H1 (cell line): ENCODE measurements around the gene PTK6. TPM values are rescaled to one million over a fixed set of nuclear protein-coding genes. Genes with fewer than 3 reads are reported as not detected.
A peak's percentile ranks its signal among the peaks of the same experiment; 100 is the strongest.

Source experiments
- CTCF ChIA-PET: fragments of 300-600 bp; sonication (Branson Sonifier 250); formaldehyde crosslinking; loops from one replicate; lab custom pipeline; 2021; ENCODE audit not compliant: partially characterized antibody; lab: Charles Lee
- POLR2A ChIA-PET: fragments of 300-600 bp; sonication (Branson Sonifier 250); formaldehyde crosslinking; loops from one replicate; lab custom pipeline; 2021; ENCODE audit warnings: inconsistent platforms; ENCODE audit not compliant: partially characterized antibody; lab: Charles Lee
- DNase-seq, 2 experiments: peaks; one replicate each; pipeline versions ENCODE4 v3.0.0 to v3.0.0-alpha.2; 2010 to 2022; ENCODE audit warnings: low spot score in 2 of 2, low read depth in 1 of 2, mixed read lengths in 1 of 2
- FAIRE-seq: peaks from 2 replicates; lab custom pipeline; 2011; peaks lifted over from hg19 to GRCh38; lab: Jason Lieb, UNC
- H2AFZ ChIP-seq: 2 replicates; pipeline ENCODE4 v1.8.1; 2012; ENCODE audit warnings: low read length, inconsistent platforms
- H2AK5ac ChIP-seq: 2 replicates; pipeline ENCODE4 v1.6.1; 2013; ENCODE audit warnings: low read depth, low read length
- H2BK120ac ChIP-seq: replicated peaks from 2 replicates; pipeline ENCODE3; 2013; ENCODE audit warnings: low read depth, low read length, inconsistent platforms
- H2BK12ac ChIP-seq: 2 replicates; pipeline ENCODE4 v1.6.1; 2013; ENCODE audit warnings: low read depth, low read length
- H2BK15ac ChIP-seq: 2 replicates; pipeline ENCODE4 v1.6.1; 2013; ENCODE audit warnings: low read length
- H2BK20ac ChIP-seq: 2 replicates; pipeline ENCODE4 v1.6.1; 2013; ENCODE audit warnings: low read length
- H2BK5ac ChIP-seq: 2 replicates; pipeline ENCODE4 v1.6.1; 2013; ENCODE audit warnings: low read depth, low read length
- H3K14ac ChIP-seq: 2 replicates; pipeline ENCODE4 v1.6.1; 2013; ENCODE audit warnings: inconsistent platforms; ENCODE audit not compliant: insufficient read length
- H3K18ac ChIP-seq: 2 replicates; pipeline ENCODE4 v1.6.1; 2013; ENCODE audit warnings: low read length; ENCODE audit errors: extremely low read depth
- H3K23ac ChIP-seq: 2 replicates; pipeline ENCODE4 v1.6.1; 2013; ENCODE audit warnings: inconsistent platforms; ENCODE audit not compliant: insufficient read length
- H3K23me2 ChIP-seq: 2 replicates; pipeline ENCODE4 v1.6.1; 2013; ENCODE audit warnings: low read depth, low read length
- H3K27ac ChIP-seq: 2 replicates; pipeline ENCODE4 v1.6.1; 2011; ENCODE audit warnings: low read depth, low read length, inconsistent platforms
- H3K27me3 ChIP-seq, 4 experiments: replicated peaks in 1 of 4; 1 replicate in 1 of 4; 2 replicates in 3 of 4; pipeline versions ENCODE4 v1.6.1 to v1.8.1; 2011 to 2013; ENCODE audit warnings: low read length in 3 of 4, mild to moderate bottlenecking in 3 of 4, inconsistent platforms in 2 of 4, mixed read lengths in 2 of 4, moderate library complexity in 1 of 4; ENCODE audit not compliant: control insufficient read depth in 3 of 4, insufficient read depth in 3 of 4; ENCODE audit errors: extremely low read depth in 1 of 4
- H3K36me3 ChIP-seq, 4 experiments: 2 replicates each; pipeline versions ENCODE4 v1.6.1 to v1.8.1; 2011 to 2013; ENCODE audit warnings: mild to moderate bottlenecking in 4 of 4, low read length in 3 of 4, moderate library complexity in 2 of 4, control low read depth in 1 of 4, inconsistent platforms in 1 of 4; ENCODE audit not compliant: insufficient read depth in 4 of 4, control insufficient read depth in 2 of 4
- H3K4ac ChIP-seq: replicated peaks from 2 replicates; pipeline ENCODE3; 2013; ENCODE audit warnings: low read length, low read depth, mixed read lengths, inconsistent platforms; ENCODE audit not compliant: insufficient read length
- H3K4me1 ChIP-seq, 4 experiments: replicated peaks in 1 of 4; 1 replicate in 1 of 4; 2 replicates in 3 of 4; pipeline versions ENCODE4 v1.6.1 to v1.8.1; 2011 to 2013; ENCODE audit warnings: low read length in 3 of 4, inconsistent platforms in 2 of 4, mixed read lengths in 1 of 4; ENCODE audit not compliant: insufficient read depth in 4 of 4, control insufficient read depth in 3 of 4
- H3K4me2 ChIP-seq, 2 experiments: 2 replicates each; pipeline versions ENCODE4 v1.6.1 to v1.8.1; 2011 to 2013; ENCODE audit warnings: low read depth in 2 of 2, low read length in 2 of 2, control low read depth in 1 of 2, inconsistent platforms in 1 of 2, mild to moderate bottlenecking in 1 of 2; ENCODE audit not compliant: insufficient read depth in 1 of 2
- H3K4me3 ChIP-seq, 4 experiments: fragments of 200-600, 300-600 bp in 1 of 4; sonication (generic), shearing (Covaris generic), sonication (Bioruptor Twin) in 1 of 4; 2 replicates each; pipeline versions ENCODE4 v1.5.1 to v1.8.1; 2011 to 2016; ENCODE audit warnings: low read length in 4 of 4, low read depth in 3 of 4, control low read depth in 2 of 4, inconsistent platforms in 2 of 4, mild to moderate bottlenecking in 2 of 4, mixed read lengths in 1 of 4, moderate library complexity in 1 of 4; ENCODE audit not compliant: insufficient read depth in 2 of 4; ENCODE audit errors: extremely low read depth in 1 of 4
- H3K56ac ChIP-seq: replicated peaks from 2 replicates; pipeline ENCODE3; 2013; ENCODE audit warnings: low read depth, mild to moderate bottlenecking, mixed read lengths, low read length, inconsistent platforms; ENCODE audit not compliant: insufficient read length
- H3K79me1 ChIP-seq: 2 replicates; pipeline ENCODE4 v1.6.1; 2013; ENCODE audit warnings: low read depth, low read length, control low read depth
- H3K79me2 ChIP-seq, 2 experiments: 2 replicates each; pipeline versions ENCODE4 v1.6.1 to v1.8.1; 2012 to 2013; ENCODE audit warnings: low read length in 2 of 2, mild to moderate bottlenecking in 2 of 2, inconsistent platforms in 1 of 2; ENCODE audit not compliant: insufficient read depth in 2 of 2, control insufficient read depth in 1 of 2
- H3K9ac ChIP-seq, 4 experiments: replicated peaks in 1 of 4; 1 replicate in 1 of 4; 2 replicates in 3 of 4; pipeline versions ENCODE4 v1.6.1 to v1.8.1; 2011 to 2013; ENCODE audit warnings: low read depth in 3 of 4, low read length in 3 of 4, control low read depth in 2 of 4, mild to moderate bottlenecking in 2 of 4, moderate library complexity in 2 of 4, inconsistent platforms in 1 of 4; ENCODE audit errors: extremely low read depth in 1 of 4
- H3K9me3 ChIP-seq, 2 experiments: 2 replicates each; pipeline versions ENCODE4 v1.6.1 to v1.8.1; 2012 to 2013; ENCODE audit warnings: mild to moderate bottlenecking in 2 of 2, moderate library complexity in 2 of 2, control low read depth in 1 of 2, inconsistent platforms in 1 of 2, low read depth in 1 of 2, low read length in 1 of 2, mixed read lengths in 1 of 2; ENCODE audit not compliant: insufficient read depth in 2 of 2
- H4K20me1 ChIP-seq, 2 experiments: replicated peaks in 1 of 2; 2 replicates each; pipeline versions ENCODE3 to v1.8.1; 2011 to 2013; ENCODE audit warnings: inconsistent platforms in 2 of 2, low read length in 2 of 2, mild to moderate bottlenecking in 1 of 2; ENCODE audit not compliant: insufficient read depth in 2 of 2, control insufficient read depth in 1 of 2
- H4K5ac ChIP-seq: 2 replicates; pipeline ENCODE4 v1.6.1; 2013; ENCODE audit warnings: low read length, low read depth, mixed read lengths, inconsistent platforms; ENCODE audit not compliant: insufficient read length
- H4K8ac ChIP-seq: 2 replicates; pipeline ENCODE4 v1.8.0; 2013; ENCODE audit warnings: mild to moderate bottlenecking, moderate library complexity, low read length, inconsistent platforms; ENCODE audit not compliant: insufficient read depth; ENCODE audit errors: extremely low read depth
- H4K91ac ChIP-seq: replicated peaks from 2 replicates; pipeline ENCODE3; 2013; ENCODE audit warnings: low read length, mixed read lengths, inconsistent platforms; ENCODE audit not compliant: insufficient read length
- ATF3 ChIP-seq: IDR thresholded peaks from 2 replicates; pipeline ENCODE4 v1.6.1; 2011; ENCODE audit warnings: low read depth, mild to moderate bottlenecking, low read length; ENCODE audit not compliant: insufficient read depth
- BCL11A ChIP-seq, 2 experiments: IDR thresholded peaks; one replicate each; pipeline ENCODE4 v1.6.1; 2011; ENCODE audit warnings: low read depth in 2 of 2, low read length in 2 of 2, mild to moderate bottlenecking in 2 of 2
- BRCA1 ChIP-seq: IDR thresholded peaks from 2 replicates; pipeline ENCODE4 v1.6.1; 2012; ENCODE audit warnings: low read depth, low read length, improper control_type of control experiment
- CTCF ChIP-seq, 3 experiments: IDR thresholded peaks; 1 replicate in 2 of 3; 2 replicates in 1 of 3; pipeline versions ENCODE4 v1.5.1 to v1.6.1; 2011; ENCODE audit warnings: low read length in 3 of 3, mild to moderate bottlenecking in 3 of 3, inconsistent platforms in 2 of 3, low read depth in 1 of 3, moderate library complexity in 1 of 3; ENCODE audit not compliant: insufficient read depth in 1 of 3; ENCODE audit errors: control extremely low read depth in 1 of 3
- JUN ChIP-seq: IDR thresholded peaks from 2 replicates; pipeline ENCODE4 v1.6.1; 2011; ENCODE audit warnings: low read depth, mild to moderate bottlenecking, improper control_type of control experiment, low read length
- NRF1 ChIP-seq: IDR thresholded peaks from 2 replicates; pipeline ENCODE4 v1.6.1; 2011; ENCODE audit warnings: mild to moderate bottlenecking, low read depth, low read length, improper control_type of control experiment
- SP4 ChIP-seq: IDR thresholded peaks from 2 replicates; pipeline ENCODE4 v1.6.1; 2012; ENCODE audit warnings: low read length, inconsistent platforms
- USF2 ChIP-seq: IDR thresholded peaks from 2 replicates; pipeline ENCODE4 v1.6.1; 2011; ENCODE audit warnings: low read length, improper control_type of control experiment
- WGBS, 2 experiments: shearing (Covaris generic) in 1 of 2; methylation state at CpG; one replicate each; pipeline versions ENCODE4 v1.1.6 to v1.1.7; 2013 to 2015; ENCODE audit warnings: low lambda C conversion rate in 2 of 2, mixed read lengths in 2 of 2, inconsistent platforms in 1 of 2, low coverage in 1 of 2, missing lambda C conversion rate in 1 of 2; ENCODE audit not compliant: insufficient replicate concordance in 2 of 2, insufficient coverage in 1 of 2, insufficient read length in 1 of 2; ENCODE audit errors: extremely low coverage in 1 of 2, missing lambda C conversion rate in 1 of 2; 5-methylcytosine and 5-hydroxymethylcytosine counted together
- polyA plus RNA-seq, 7 experiments: library from polyadenylated mRNA; depleted of rRNA in 3 of 7; stranded (reverse) in 5 of 7; unstranded in 2 of 7; fragments of >200 nt in 5 of 7; fragments of 200-250 nt in 2 of 7; gene quantifications; 1 replicate in 5 of 7; 2 replicates in 1 of 7; 4 replicates in 1 of 7; pipeline versions ENCODE4 v1.2.1 to v1.2.3, GENCODE V29; 2011 to 2013; ENCODE audit warnings: missing spikeins in 2 of 7, mixed read lengths in 2 of 7
- total RNA-seq: library from RNA; stranded (reverse); fragmentation: NEBNext Ultra II Directional; extraction: Animal tissue kit (Norgen Biotek cat#: 25700); gene quantifications from 2 replicates; pipeline ENCODE4 v1.2.1, GENCODE V29; 2021

PTK6 gene
- total and polyA plus RNA-seq, 2 of the 8 experiments (the other 6 are each of a cell fraction or from before 2014, with no cell fraction given): 0.12 to 0.19 TPM

DNA sequence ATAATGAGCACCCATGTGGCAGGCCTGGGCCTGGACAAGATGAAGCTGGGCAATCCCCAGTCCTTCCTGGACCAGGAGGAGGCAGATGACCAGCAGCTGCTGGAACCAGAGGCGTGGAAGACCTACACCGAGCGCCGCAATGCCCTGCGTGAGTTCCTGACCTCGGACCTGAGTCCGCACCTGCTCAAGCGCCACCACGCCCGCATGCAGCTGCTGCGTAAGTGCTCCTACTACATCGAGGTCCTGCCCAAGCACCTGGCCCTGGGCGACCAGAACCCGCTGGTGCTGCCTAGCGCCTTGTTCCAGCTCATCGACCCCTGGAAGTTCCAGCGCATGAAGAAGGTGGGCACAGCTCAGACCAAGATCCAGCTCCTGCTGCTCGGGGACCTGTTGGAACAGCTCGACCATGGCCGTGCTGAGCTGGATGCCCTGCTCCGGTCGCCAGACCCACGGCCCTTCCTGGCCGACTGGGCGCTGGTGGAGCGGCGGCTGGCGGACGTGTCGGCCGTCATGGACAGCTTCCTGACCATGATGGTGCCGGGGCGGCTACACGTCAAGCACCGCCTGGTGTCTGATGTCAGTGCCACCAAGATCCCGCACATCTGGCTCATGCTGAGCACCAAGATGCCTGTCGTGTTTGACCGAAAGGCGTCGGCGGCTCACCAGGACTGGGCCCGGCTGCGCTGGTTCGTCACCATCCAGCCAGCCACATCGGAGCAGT is 18.6 kb upstream of the PTK6 start:
- CTCF ChIA-PET: interaction anchor here (0.8 to 2.5 kb wide), 5 partner anchors 14 to 332 kb away, joined by 3 to 17 read pairs (median 5); partner anchors contain the start of gene PTK6
- TF ChIP-seq JUN (no peak), BCL11A (IDR thresholded peaks at IDR 0.05; ENCODE audit: low read depth in 2 of 2, low read length in 2 of 2) (no peak), BRCA1 (no peak), SP4 (no peak), NRF1 (no peak), CTCF (IDR thresholded peaks at IDR 0.05; ENCODE audit: control extremely low read depth in 1 of 3, insufficient read depth in 1 of 3, low read depth in 1 of 3, low read length in 3 of 3) (no peak), USF2 (no peak), ATF3 (no peak)

More for the DNA sequence above, 18.6 kb upstream of the PTK6 start:
- Histone ChIP-seq H2BK15ac (no peak overlapping the region), H3K18ac (no peak overlapping the region), H3K14ac (no peak overlapping the region), H3K9me3 (no peaks in the 10 kb centered on the region), H3K27me3 (no peaks in the 10 kb centered on the region; a peak in 1 of 7 replicates), H3K23me2 (peaks cover 4% of the 10 kb centered on the region; the same call in 1 of the 2 replicates), H4K20me1 (peaks cover 0 to 1% of the 10 kb centered on the region in 2 experiments), H3K4me1 (peaks cover 0 to 19% (median 14%) of the 10 kb centered on the region in 4 experiments; a peak in 6 of 7 replicates), H3K56ac (no peak overlapping the region), H4K5ac (no peak overlapping the region), H3K23ac (no peak overlapping the region), H2BK5ac (no peak overlapping the region), H2AK5ac (no peak overlapping the region), H4K8ac (peak overlapping the region; percentile 51), H3K4ac (no peak overlapping the region), H3K9ac (no peak overlapping the region), H3K4me3 (no peak overlapping the region), H2BK20ac (no peak overlapping the region), H2BK12ac (no peak overlapping the region), H3K79me2 (no peaks in the 10 kb centered on the region), H4K91ac (no peak overlapping the region), H2AFZ (no peak overlapping the region), H3K4me2 (no peak overlapping the region), H3K36me3 (no peaks in the 10 kb centered on the region), H2BK120ac (no peak overlapping the region), H3K79me1 (no peaks in the 10 kb centered on the region), H3K27ac (no peak overlapping the region)
- DNase-seq: no peak
- FAIRE-seq: no peak
- WGBS, 2 experiments: 96% methylated on average over 45 of the region's 45 CpGs; no CpG with 5 or more reads in 1 of the 2 experiments
- POLR2A ChIA-PET: interaction anchor here (0.5 to 1.7 kb wide), 6 partner anchors 11 to 381 kb away, joined by 3 to 7 read pairs (median 5); partner anchors contain the start of genes GMEB2 and PPDPF
